GM10266 (cell line): Measurements from ENCODE around the gene WFDC12.

Source experiments
- DNase-seq: peaks from one replicate; pipeline ENCODE4 v3.0.0; 2012; ENCODE audit errors: extremely low spot score
- CTCF ChIP-seq: IDR thresholded peaks from 2 replicates; pipeline ENCODE4 v1.5.1; 2012; ENCODE audit warnings: mild to moderate bottlenecking, low read depth; ENCODE audit not compliant: control insufficient read depth, insufficient read depth; ENCODE audit errors: missing control alignments

WFDC12 gene

GRCh38 chr20:45085289-45085688 lies 39.0 kb downstream of the WFDC12 start:
- TF ChIP-seq CTCF, result no peak
- DNase-seq, result no peak

GRCh38 chr20:45083127-45083526 lies 41.1 kb downstream of the WFDC12 start:
- no peak for DNase-seq
- TF ChIP-seq CTCF, result no peak

GRCh38 chr20:45082468-45082867 lies 41.8 kb downstream of the WFDC12 start:
- DNase-seq, result no peak
- TF ChIP-seq CTCF, result no peak

GRCh38 chr20:45080867-45081624 lies 43.2 kb downstream of the WFDC12 start:
- DNase-seq, result no peak
- peak; percentile 3 for TF ChIP-seq CTCF

- TF ChIP-seq CTCF, result no peak
- DNase-seq, result no peak
Observed at GRCh38 chr20:45077559-45077958, 46.7 kb downstream of the WFDC12 start.
